Measurements from ENCODE around the gene CADPS. TPM values are rescaled to one million over a fixed set of nuclear protein-coding genes. Genes with fewer than 3 reads are reported as not detected.
A peak's percentile ranks its signal among the peaks of the same experiment; 100 is the strongest.

CADPS gene
- polyA plus RNA-seq (2013, experiment 1 of 2; ENCODE audit: insufficient read length): 21.4 TPM
- 22.8 TPM for polyA plus RNA-seq (2013, experiment 2 of 2; ENCODE audit: insufficient read length)

DNA sequence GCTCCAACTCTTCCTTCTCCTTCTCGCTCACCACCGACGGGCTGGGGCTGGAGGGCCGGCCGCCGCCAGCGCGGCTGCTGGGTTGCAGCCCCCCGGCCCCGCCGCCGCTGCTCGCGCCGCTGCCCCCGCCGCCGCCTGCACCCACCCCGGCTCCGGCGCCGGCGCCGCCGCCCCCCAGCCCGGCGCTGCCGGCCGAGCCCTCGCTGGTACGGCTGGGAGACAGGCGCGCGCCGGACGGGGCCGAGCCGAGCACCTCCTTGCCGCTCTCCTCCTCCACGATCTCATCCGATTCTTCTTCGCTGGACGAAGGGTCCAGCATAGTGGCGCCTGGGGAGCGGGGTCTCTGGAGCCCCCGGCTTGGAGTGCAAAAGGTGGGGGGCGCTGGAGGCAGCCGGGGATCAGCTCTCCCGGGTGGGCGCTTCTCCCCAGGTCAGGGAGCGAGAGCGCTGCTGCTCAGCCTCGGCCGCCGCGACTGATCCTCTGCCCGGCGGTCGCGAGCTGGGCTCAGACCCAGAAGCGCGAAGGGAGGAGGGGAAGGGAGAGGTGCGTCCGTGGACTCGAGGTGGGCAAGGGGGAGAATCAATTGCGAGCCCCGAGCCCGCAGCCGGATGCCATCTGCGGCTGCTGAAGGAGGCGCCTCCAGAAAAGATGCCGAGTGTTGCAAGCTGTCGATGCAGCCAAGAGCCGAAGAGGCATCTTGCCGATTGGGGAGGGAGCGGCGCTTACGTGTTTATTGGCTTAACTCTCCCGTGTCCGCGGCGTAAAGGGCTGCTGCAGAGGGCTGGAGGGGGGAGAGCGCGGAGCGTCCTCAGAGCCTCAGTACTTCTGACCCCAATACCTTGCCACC, at the start of gene CADPS:
Gene CADPS (minus strand): TSS at position 706 of the 847 bp plus-strand sequence. CDS start 387 bp downstream, at position 319.
- DNase-seq: peak; percentile 73

GRCh38 chr3:62923066-62923465, 47.9 kb upstream of the CADPS start:
- DNase-seq: peak; percentile 12

DNA sequence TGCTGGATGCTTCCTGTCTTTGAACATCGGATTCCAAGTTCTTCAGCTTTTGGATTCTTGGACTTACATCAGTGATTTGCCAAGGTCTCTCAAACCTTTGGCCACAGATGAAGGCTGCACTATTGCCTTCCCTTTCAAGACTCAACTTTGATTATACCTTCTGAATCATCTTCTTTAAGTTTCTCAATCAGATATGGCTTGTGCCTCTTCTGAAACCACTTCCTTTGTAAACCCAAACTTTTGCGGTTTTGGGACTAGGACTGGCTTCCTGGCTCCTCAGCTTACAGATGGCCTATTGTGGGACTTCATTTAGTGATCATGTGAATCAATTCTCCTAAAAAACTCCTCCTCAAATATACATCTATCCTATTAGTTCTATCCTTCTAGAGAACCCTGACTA, 47.1 kb upstream of the CADPS start:
- peak; percentile 64 for DNase-seq

GRCh38 chr3:62920466-62920784, 45.2 kb upstream of the CADPS start:
- DNase-seq: no peak

DNA sequence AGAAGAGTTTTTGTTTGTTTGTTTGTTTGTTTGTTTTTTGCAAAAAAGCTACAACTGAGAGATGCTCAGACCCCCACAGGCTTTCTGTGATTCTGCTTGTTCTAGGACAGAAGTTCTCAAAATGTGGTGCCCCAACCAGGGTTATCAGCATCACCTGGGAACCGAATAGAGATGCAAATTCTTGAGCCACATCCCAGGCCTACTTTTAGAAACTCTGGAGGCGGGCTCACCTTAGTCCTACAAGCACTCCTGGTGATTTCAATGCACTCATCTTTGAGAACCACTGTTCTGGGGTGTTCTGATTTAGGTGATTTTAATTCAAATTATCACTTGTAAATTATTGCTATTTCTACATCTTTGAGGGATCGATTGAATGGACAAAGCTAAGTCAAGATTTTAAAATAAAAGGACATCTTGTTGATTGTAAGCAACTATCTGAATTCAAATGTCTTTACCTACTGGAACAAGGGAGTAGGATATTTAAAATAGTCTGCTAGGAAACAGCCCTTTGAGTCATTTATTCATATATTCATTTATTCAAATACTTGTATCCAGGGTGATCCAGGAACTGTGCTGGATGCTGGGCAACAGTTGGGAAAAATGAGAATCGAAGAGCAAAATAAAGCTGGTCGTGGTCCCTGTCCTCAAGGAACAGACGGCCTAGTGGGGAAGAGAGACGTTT, 44.7 kb upstream of the CADPS start:
- DNase-seq: no peak

DNA sequence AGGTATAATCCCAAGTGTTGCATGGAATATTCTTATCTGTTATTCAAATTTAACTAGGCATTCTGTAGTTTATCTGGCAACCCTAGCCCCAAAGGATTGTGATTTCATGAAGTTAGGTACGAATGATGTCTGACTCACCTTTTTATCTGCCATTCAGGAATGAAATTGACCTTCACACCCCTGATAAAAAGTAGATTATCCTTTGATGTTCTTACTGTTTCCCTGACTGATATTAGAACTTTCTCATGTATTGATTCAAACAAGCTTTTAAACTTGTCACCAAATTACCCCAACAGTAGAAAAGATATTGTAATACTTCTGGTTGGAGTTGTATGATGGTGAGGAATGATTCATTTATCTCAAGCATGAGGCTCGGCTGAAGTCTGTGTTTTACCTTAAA, 43.6 kb upstream of the CADPS start:
- no peak for DNase-seq

GRCh38 chr3:62918131-62918530, 42.9 kb upstream of the CADPS start:
- no peak for DNase-seq

- peak; percentile 52 for DNase-seq
These were observed 36.3 kb upstream of the CADPS start for GRCh38 chr3:62911526-62911925.

- DNase-seq: no peak
These were observed 30.1 kb upstream of the CADPS start for GRCh38 chr3:62905331-62905730.

DNA sequence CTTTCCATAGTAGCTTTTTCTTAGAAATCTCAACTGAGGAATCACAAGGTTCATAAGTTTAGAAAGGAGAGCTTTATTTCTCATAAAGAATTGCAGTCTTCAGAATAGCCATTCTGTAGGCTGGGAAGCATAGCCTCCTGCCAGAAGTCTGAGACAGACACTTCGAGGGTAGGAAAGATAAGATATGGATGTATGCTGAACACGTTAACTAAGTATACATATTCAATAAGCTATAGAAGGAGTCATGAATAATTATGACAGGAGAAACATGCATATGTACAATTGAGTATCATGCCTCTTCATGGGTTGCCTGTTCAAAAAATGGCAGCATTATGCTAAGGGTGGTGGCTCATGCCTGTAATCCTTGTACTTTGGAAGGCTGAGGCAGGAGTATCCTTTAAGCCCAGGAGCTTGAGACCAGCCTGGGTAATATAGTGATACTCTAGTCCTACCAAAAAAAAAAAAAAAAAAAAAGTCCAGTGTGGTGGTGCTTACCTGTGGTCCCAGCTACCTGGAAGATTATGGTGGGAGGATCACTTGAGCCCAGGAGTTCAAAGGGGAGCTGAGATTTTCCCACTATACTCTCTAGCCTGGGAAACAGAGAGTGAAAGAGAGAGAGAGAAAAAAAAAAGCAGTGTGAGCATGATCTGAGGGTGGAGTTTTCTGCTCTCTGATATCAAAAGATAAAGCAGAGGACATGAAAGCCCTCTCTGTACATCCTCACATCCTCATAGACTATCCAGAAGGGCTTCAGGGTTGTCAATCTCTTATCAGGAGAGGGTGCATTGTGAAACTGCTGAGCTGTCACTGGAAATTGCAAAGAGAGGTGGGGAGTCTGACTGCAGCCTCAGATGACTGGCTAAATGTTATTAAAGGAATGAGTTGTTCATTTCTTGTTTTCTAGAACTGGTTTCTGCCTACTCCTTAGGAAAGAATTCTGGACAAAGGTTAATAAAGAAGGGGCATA, 23.6 kb upstream of the CADPS start:
- DNase-seq: no peak

- DNase-seq: no peak
These were observed 20.7 kb upstream of the CADPS start for GRCh38 chr3:62895901-62896300.

DNA sequence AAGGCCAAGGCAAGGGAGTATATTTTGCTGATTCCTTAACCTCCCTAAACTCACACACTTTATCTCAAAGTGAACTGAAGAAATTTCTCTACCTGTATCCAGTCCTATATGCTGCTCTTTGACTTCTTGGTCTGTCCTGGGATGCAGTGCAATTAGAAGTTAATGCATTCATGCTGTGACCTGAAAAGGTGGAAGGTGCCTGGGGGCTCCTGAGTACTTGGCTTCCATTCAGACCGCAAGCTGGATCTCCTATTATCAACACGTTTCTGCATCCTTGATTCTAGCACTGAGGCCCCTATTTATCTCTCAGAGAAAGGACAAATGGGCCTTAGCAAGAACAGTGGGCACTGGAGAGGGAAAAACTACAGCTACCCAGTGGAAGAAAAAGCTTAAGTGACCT, 17.7 kb upstream of the CADPS start:
- DNase-seq: no peak

- DNase-seq: no peak
These were observed 16.8 kb upstream of the CADPS start for GRCh38 chr3:62892045-62892444.

DNA sequence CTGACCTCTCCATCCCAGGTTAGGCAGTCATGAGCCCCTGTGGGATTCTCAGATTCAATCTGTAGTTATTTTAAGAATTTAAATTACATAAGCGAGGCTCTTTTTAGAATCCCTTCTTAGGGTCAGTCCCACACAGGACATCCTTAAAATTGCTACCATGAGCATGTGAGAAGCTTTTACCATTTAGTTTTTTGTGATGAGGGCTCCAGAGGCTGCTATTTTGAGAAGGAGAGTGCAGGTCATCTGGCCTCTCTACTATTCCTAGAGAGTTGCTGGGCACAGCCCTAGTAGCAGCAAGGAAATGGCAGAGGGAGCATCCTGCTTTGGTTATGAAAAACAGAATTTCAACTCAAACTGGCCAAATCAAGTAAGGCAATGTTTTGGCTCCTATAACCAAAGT, 13.6 kb upstream of the CADPS start:
- no peak for DNase-seq

- no peak for DNase-seq
These were observed 13.0 kb upstream of the CADPS start for GRCh38 chr3:62888180-62888579.

- no peak for DNase-seq
These were observed 9.9 kb upstream of the CADPS start for GRCh38 chr3:62885136-62885535.

DNA sequence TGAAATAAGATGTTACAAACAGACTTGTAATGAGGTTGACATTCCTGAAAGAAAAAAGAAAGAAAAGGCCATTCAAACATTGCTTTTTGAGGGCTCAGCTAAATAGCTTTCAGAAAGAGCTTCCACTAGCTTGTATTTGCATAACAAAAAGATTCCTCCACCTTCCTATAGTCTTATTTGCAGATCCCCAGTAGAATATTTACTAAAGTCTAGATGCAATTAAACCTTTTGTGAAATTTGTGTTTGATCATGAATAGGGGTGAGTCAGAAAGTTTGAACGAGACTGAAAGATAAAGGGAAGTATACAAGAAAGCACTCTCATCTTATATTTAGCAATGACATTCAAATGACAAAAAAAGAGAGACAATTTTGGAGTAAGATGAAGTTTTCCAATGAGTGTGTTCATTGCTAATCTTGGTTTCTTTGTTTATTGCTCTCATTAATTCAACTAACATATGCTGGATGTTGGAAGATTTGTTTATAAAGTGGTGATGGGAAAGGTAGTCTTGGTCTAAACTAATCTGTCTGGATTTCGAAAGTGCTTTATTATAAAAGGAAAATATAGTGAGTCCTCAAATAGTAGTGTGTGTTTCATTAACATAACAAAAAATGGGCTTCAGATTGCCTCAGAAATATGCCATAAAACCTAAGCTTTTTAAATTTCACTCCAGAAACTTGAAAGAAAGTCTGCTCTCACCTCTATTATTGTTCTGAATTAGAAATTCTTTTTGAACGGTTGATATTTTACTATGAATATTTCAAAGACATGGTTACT, 9.1 kb upstream of the CADPS start:
- no peak for DNase-seq

DNA sequence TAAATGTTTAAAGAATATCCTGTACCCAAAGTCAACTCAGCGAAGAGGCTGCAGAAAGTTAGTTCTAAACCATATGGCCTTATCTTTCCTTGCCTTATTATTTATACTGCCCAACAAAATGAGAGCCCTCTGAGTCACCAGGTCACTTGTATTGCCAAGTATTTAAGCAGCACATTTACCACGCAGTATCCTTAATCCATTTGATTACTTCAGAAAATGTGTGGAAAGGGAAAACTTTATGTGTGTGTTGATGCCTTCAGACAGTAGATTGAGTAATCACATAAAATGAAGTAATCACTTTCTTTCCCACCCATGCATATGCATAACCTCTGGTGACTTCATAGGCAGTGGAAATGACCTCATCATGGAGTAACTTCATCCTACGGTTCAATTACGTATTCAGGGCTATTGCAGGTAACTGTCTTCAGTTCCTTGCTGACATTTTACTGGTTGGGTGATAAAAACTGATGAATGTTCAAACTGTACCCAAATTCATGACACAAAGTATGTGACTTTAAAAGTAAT, 7.5 kb upstream of the CADPS start:
- DNase-seq: peak; percentile 8

DNA sequence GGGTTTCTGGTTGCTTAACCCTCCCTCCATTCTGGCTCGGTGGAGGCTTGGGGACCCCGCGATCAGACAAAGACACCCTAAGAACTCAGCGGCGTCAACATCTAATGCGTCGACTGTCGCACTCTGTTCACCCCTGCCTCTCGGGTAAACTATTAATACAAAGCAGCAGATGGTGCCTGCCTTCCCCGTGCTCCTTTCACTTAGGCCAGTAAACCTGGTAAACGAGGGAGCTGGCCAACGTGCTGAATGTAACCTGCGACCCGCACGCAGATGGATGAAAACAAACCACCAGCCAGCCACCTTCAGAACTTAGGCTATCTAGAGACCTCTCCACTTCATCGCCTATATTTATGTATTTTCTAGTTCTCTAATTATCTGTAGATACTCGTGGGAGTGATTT, 848 bp upstream of the CADPS start:
- DNase-seq: peak; percentile 69

DNA sequence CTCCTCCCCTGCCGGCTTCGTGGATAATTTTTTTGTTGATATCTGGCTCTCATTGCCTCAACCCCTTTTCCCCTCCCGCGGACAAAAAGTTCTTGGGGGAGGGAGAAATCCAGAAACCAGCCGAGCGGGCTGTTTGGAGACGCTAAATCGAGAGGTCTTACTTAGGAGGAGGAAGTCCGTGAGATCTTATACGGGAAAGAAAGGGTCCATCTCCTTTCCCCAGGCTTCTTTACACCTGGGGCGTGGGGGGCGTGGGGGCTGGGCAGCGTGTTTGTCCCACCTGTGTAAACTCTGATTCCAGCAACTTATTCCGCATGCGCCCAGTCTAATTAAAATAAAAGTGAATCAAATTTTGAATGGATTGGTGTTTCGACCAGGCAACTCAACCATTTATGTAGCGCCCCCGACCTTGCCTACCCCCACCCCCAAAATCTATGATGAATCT, 364 bp upstream of the CADPS start:
- no peak for DNase-seq
